Measurements from ENCODE around the gene ANKS1A.

DNA sequence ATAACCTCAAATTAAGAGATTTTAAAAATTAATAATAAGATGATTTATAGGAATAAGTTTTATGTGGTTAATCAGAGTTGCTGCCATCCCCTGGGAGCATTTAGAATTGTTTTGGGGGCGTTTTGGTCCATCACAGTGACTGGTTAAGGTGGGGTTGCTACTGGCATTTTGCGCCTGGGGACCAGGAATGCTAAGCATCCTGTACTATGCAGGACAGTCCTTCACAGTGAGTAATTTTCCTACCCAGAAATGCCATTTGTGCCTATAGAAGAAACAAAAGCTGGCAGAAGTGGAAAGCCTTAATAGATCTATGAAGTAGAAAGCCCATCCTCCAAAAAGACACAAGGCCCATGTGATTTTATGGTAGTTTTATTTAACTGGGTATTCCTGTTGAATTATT, 118.0 kb downstream of the ANKS1A start:
- TF ChIP-seq, protein P1, sequence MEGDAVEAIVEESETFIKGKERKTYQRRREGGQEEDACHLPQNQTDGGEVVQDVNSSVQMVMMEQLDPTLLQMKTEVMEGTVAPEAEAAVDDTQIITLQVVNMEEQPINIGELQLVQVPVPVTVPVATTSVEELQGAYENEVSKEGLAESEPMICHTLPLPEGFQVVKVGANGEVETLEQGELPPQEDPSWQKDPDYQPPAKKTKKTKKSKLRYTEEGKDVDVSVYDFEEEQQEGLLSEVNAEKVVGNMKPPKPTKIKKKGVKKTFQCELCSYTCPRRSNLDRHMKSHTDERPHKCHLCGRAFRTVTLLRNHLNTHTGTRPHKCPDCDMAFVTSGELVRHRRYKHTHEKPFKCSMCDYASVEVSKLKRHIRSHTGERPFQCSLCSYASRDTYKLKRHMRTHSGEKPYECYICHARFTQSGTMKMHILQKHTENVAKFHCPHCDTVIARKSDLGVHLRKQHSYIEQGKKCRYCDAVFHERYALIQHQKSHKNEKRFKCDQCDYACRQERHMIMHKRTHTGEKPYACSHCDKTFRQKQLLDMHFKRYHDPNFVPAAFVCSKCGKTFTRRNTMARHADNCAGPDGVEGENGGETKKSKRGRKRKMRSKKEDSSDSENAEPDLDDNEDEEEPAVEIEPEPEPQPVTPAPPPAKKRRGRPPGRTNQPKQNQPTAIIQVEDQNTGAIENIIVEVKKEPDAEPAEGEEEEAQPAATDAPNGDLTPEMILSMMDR (conservative IDR thresholded peaks at IDR 0.05): no peak
- no peak for TF ChIP-seq EZH2 (IDR thresholded peaks at IDR 0.05; ENCODE audit: low read depth)

All from PC-9 (cell line).